C4-2B (cell line): ENCODE measurements around the gene RSPH6A.

Source experiments
- H3K27ac ChIP-seq: fragments of 450-650 bp; 2 replicates; pipeline ENCODE4 v1.5.1; 2017
- CTCF ChIP-seq: fragments of 450-650 bp; conservative IDR thresholded peaks from 2 replicates; pipeline ENCODE4 v1.5.1; 2017; ENCODE audit warnings: mild to moderate bottlenecking
- ZFX ChIP-seq: fragments of 450-650 bp; IDR thresholded peaks from 2 replicates; pipeline ENCODE4 v1.6.1; 2017

Gene RSPH6A

DNA sequence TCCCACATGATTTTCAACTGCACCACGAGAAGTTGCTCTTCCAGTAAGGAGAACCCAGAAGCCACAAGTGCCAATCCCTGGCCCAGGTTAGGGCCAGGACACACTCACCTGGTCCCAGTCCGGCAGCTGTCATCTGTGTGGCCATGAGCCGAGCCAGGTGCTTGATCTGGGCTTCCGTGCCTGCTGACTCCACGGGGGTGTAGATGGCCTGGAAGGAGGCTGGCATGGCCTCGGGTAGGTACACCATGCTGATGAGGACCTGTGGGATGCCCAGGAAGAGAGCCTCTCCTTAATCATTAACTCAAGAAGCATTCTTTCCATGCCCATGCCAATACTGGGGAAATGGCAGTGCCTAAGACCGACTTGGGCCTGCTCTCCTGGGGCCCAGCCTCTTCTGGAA is 19.9 kb upstream of the RSPH6A start:
- no peak overlapping the region for H3K27ac ChIP-seq
- TF ChIP-seq ZFX (no peak), CTCF (no peak)

GRCh38 chr19:45828945-45829344 is 13.8 kb upstream of the RSPH6A start:
- no peak for TF ChIP-seq ZFX
- no peak for TF ChIP-seq CTCF

DNA sequence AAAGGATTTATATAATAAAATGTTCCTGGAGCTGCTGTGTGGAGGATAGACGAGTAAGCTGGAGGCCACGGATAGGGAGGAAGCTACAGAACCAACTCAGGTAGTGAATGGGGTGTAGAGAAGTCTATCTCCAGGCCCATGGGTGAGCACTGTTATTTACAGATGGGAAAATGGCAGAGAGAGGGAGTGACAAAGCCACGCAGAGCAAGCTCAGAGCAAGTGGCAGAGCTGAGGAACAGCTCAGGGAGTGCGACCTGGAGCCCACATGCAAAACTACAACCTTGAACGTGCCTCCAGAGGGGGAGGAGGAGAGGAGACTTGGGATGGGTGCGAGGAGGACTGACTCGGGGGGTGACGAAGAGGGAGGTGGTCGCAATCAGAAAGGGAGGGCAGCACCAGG is 13.4 kb upstream of the RSPH6A start:
- no peak overlapping the region for H3K27ac ChIP-seq
- no peak for TF ChIP-seq CTCF
- TF ChIP-seq ZFX: no peak

More at GRCh38 chr19:45828945-45829344, 13.8 kb upstream of the RSPH6A start:
- no peak overlapping the region for H3K27ac ChIP-seq

DNA sequence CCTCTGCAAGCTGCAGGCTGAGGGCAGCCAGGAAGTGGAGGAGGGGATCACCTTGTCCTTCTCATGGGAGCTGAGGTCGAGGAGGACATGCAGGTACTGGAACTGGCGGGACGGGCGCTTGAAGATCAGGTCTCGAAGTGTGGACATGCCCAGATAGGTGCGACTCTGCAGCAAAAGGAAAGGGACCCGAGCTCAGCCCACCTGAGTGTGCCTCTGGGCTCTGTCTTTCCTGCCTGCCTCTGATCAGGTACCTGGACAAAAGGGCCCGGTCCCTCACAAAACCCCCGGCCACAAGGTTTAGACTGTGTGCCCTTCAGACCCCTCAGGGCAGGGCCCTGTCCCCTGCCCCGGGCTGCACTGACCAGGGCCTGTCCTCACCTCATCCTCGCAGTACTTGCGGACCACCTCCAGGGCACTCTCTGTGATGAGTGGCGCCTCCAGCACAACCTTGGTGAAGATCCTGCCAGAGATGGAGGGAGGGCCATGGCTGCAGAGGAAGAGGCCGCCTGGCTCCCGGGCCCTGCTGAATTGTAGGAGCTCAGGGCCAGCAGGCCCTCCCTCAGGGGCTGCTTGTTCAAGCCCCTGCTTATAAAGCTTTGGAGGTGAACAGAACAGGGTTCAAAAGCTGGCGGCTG is 12.5 kb upstream of the RSPH6A start:
- TF ChIP-seq ZFX: no peak
- no peak overlapping the region for H3K27ac ChIP-seq

DNA sequence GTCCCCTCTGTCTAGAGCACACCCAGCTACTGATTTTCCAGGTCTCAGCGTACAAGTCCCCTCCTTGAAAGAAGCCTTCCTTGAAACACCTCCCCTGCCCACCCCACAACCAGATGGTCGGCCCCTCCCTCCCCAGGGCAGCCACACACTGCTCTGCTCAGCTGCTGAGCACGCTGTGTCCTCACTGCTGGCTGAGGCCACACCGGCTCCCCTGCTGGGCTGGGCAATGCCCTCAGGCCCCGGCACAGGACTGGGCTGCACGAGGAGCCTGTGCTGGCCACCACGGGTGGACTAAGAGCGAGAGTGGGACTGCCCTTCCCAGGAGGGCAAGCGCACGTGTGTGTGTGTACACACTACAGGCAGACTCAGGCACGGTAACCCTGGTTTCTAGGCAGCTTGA is 11.8 kb upstream of the RSPH6A start:
- H3K27ac ChIP-seq: no peak overlapping the region
- TF ChIP-seq ZFX: no peak
- no peak for TF ChIP-seq CTCF

DNA sequence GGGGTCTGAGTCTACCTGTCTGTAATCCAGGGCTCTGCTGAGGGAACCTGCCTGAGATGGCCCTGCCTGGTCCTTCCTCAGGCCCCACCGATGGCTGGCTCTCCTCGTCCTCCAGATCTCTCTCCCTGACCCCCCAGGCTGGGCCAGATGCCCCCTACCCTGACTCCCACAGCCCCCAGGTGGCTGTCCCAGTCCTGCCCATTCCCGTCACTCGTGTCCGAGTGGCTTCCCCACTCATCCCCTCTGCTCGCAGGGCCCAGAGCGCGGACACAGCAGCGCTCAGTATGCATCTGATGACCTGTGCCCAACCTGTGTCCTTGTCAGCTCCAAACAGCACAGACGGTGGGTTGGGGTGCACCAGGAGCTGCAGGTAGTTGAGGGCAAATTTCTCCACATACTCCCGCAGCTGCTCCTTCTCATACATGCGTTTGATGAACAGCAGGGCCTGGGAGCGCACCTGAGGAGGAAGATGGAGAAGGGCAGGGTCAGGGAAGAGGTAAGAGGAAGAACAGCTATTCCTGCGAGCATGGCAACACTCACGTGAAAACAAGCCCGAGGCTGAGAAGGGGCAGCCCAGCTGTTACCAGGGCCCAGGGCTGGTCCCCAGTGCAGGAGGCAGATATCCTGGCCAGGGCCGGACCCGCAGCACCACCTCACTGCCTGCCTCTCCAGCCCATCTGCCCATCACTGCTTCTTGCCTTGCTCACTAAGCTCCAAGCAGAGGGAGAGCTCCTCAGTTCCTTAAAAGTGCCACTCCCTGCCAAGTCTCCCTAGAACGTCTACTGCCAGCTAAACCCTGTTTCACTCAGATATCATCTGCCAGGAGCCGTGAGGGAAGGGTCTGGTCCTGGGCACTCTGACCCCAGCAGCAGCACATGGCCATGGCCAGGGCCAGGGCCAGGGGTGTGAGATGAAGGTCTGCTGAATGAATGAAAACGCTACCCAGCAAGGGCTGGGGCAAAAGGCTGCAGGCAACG is 11.1 kb upstream of the RSPH6A start:
- TF ChIP-seq ZFX: no peak
- no peak for TF ChIP-seq CTCF
- H3K27ac ChIP-seq: no peak overlapping the region

- TF ChIP-seq CTCF (no peak), ZFX (no peak)
- no peak overlapping the region for H3K27ac ChIP-seq
Observed at GRCh38 chr19:45825263-45825605, 10.1 kb upstream of the RSPH6A start.
